Measurements from ENCODE around the gene GABRG3.
A peak's percentile ranks its signal among the peaks of the same experiment; 100 is the strongest.

The GABRG3 gene

DNA sequence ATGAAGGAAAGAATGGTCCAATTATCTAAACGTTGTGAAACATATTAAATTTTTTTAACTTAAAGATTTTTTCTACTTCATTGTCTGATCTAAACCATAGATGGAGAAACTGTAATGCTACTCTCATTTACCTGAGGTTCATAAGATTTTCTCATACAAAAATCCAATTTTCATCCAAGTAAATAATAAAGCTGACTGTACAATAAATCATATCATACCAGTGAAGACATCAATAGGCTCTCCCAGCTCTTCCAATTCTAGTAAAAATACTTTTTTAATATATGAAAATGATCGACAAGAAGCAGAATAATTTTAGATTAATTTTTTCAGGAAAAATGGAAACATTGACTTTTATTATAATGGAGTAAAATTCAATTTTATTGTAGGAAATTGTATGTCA, 260.8 kb downstream of the GABRG3 start:
- no peak overlapping the region for H3K27ac ChIP-seq
- TF ChIP-seq, protein P1, sequence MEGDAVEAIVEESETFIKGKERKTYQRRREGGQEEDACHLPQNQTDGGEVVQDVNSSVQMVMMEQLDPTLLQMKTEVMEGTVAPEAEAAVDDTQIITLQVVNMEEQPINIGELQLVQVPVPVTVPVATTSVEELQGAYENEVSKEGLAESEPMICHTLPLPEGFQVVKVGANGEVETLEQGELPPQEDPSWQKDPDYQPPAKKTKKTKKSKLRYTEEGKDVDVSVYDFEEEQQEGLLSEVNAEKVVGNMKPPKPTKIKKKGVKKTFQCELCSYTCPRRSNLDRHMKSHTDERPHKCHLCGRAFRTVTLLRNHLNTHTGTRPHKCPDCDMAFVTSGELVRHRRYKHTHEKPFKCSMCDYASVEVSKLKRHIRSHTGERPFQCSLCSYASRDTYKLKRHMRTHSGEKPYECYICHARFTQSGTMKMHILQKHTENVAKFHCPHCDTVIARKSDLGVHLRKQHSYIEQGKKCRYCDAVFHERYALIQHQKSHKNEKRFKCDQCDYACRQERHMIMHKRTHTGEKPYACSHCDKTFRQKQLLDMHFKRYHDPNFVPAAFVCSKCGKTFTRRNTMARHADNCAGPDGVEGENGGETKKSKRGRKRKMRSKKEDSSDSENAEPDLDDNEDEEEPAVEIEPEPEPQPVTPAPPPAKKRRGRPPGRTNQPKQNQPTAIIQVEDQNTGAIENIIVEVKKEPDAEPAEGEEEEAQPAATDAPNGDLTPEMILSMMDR (conservative IDR thresholded peaks at IDR 0.05), result no peak

DNA sequence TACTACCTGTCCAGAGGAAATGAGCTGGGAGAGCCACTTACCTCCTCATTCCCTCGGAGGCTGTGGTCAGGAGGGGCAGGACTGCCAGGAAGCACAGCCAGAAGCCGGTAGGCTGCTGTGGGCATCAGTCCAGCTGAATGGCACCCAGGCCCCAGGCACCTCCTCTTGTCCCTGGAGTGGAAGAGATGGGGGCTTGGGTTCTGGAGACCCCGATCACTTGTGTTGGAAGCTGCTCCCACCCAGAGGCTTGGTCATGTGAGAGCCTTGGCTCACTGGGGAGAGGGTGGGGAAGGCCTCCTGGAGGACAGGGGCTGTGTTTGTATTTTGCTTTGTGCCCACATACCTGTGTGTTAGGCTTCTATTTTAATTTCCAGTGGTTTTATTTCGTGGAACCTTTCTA, 261.9 kb downstream of the GABRG3 start:
- TF ChIP-seq, protein P1 (conservative IDR thresholded peaks at IDR 0.05), result no peak
- no peak overlapping the region for H3K27ac ChIP-seq

DNA sequence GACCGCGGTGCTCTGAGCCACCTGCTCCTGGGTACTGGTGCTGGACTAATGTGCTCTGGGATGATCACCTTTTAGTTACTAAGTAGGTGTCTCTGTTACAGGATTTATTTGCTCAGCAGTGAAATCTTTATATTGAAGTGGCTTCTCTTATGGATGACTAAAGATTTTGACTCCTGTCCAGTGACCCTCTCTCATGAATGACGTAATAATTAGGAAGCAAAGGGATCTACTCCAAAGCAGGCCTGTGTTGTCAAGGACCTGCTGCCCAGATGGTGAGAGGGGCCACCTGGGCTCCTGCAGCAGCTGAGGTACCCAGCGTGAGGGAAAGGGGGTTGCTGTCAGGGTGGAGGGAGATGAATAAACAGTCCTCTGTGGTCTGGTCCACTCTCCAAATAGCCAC, 263.6 kb downstream of the GABRG3 start:
- TF ChIP-seq, protein P1 (conservative IDR thresholded peaks at IDR 0.05), result no peak
- H3K27ac ChIP-seq, result peak overlapping the region; percentile 52

DNA sequence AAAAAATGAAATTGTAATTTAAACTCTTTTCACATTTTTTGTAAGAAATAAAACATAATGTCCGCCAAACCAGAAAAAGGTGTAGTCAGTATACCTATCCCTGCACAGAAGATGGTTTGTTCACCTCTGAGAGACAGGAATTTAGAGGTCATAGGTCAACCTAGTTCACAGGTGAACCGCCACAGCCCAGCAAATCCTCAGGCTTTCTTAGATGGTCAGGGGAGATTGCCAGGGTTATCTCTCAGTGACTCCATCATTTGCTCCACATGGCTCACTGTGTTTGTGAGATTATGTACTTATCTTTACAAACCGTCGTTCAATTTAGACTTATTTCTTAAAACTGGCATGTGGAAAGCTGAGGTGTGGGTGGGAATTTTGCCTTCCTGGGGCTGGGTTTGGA, 264.2 kb downstream of the GABRG3 start:
- TF ChIP-seq, protein P1 (conservative IDR thresholded peaks at IDR 0.05), result no peak
- H3K27ac ChIP-seq, result peak overlapping the region; percentile 52

DNA sequence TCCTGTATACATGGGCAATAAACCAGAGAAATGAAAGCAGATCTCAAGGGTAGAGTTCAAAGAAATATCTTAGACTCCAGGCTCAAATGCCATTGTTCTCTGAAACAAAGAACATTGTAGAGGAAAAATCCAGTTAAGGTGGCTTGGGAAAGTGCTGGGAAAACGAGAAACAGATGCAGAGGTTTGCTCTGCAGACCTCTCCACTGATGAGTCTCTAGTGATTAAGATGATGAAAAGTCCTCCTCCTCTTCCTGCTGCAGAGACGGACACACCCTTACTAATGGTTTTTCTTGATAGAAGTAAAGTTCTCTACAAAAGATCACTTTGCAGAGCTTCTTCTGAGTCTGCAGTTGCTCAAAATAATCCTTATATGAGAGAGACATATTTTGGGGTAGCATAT, 264.7 kb downstream of the GABRG3 start:
- TF ChIP-seq, protein P1 (conservative IDR thresholded peaks at IDR 0.05), result no peak
- peak overlapping the region; percentile 52 for H3K27ac ChIP-seq

DNA sequence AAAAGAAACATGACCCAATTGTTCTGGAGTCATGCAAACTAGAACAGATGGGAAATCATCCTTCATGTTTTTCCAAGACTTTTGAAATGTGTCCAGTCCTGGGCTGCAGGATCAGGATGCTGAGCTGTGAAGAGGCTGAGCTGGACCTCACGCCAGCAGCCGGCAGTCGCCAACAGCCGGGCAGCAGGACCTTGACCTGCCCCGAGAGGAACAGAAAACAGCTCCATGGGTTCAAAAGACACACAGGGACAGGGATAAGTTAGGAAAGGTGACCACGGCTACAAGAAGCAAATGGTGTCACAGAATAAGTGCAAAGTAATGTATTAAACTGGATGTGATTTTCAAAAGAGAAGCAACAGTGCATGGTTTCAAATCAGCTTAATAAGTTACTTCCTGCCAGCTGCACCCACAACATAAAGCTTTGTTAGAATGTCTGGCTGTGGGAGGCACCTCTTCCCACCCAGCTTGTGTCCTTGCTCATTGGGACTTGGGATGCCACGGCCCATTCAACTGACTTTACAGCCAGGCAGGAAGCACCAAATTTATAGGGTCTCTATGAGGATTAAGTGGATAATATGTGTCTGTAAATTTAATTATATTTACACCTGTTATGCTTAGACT, 266.4 kb downstream of the GABRG3 start:
- TF ChIP-seq, protein P1 (conservative IDR thresholded peaks at IDR 0.05), result no peak
- no peak overlapping the region for H3K27ac ChIP-seq

DNA sequence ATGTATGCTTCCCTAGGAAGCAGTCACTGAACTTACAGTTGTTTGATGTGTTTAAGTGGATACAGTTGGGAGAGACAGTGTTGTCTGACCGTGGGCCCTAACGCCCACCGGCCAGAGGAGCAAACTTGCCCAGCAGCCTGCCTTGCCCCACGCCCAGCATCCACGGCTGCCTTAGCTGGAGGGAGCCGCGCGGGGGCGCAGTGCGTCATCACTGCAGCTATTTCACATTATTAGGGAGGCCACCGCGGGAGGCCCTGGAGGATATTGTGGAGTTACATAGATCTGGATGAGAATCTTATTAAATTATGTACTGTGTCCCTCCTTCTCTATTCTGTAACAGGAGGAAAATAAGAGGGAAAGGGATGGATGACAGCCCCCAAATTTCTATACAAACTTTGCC, 267.2 kb downstream of the GABRG3 start:
- TF ChIP-seq, protein P1 (conservative IDR thresholded peaks at IDR 0.05), result no peak
- H3K27ac ChIP-seq, result no peak overlapping the region
